K562 (cell line): ENCODE results near the gene PLEKHN1. TPM values are rescaled to one million over a fixed set of nuclear protein-coding genes. Genes with fewer than 3 reads are reported as not detected.
A peak's percentile ranks its signal among the peaks of the same experiment; 100 is the strongest.

ENCODE experiments used
- ATF7 ChIP-seq: fragments of 450-650 bp; IDR thresholded peaks from 2 replicates; pipeline ENCODE4 v1.7.1; 2014; ENCODE audit warnings: mild to moderate bottlenecking, moderate library complexity
- COPS2 ChIP-seq: fragments of 450-650 bp; conservative IDR thresholded peaks from 2 replicates; pipeline ENCODE4 v1.6.1; 2016; ENCODE audit warnings: mild to moderate bottlenecking, moderate library complexity
- CREM ChIP-seq: IDR thresholded peaks from 2 replicates; pipeline ENCODE4 v1.6.1; 2014; ENCODE audit warnings: antibody characterized with exemption, low read depth
- GATAD2B ChIP-seq: fragments of 450-650 bp; IDR thresholded peaks from 2 replicates; pipeline ENCODE4 v1.6.1; 2017; ENCODE audit warnings: mild to moderate bottlenecking, borderline replicate concordance
- JUNB ChIP-seq: fragments of 450-650 bp; formaldehyde crosslinking; conservative IDR thresholded peaks from 2 replicates; pipeline ENCODE4 v1.4.0; 2020; ENCODE audit warnings: mild to moderate bottlenecking
- PHTF2 ChIP-seq: fragments of 250-450 bp; sonication (Bioruptor Pico); IDR thresholded peaks from 2 replicates; pipeline ENCODE4 v1.5.0; 2021; ENCODE audit warnings: mild to moderate bottlenecking
- POLR2G ChIP-seq: fragments of 200-400 bp; formaldehyde crosslinking; IDR thresholded peaks from 2 replicates; pipeline ENCODE4 v1.6.1; 2017; ENCODE audit warnings: low read depth, mild to moderate bottlenecking, antibody characterized with exemption, low read length, moderate library complexity
- RBFOX2 ChIP-seq: fragments of 200-400 bp; formaldehyde crosslinking; IDR thresholded peaks from 2 replicates; pipeline ENCODE4 v1.6.1; 2017; ENCODE audit warnings: low read depth, mild to moderate bottlenecking, low read length, moderate library complexity
- SAFB ChIP-seq: fragments of 200-400 bp; formaldehyde crosslinking; IDR thresholded peaks from 2 replicates; pipeline ENCODE4 v1.6.1; 2017; ENCODE audit warnings: low read depth, low read length, borderline replicate concordance
- SREBF2 ChIP-seq: sonication (generic); formaldehyde crosslinking; IDR thresholded peaks from 2 replicates; pipeline ENCODE4 v1.4.0; 2020; ENCODE audit warnings: mild to moderate bottlenecking, missing genetic modification reagents
- STAT5B ChIP-seq: fragments of 250-450 bp; sonication (Bioruptor Pico); IDR thresholded peaks from 2 replicates; pipeline ENCODE4 v1.8.0; 2021; ENCODE audit warnings: mild to moderate bottlenecking, inconsistent platforms
- ZNF24 ChIP-seq: fragments of 450-650 bp; IDR thresholded peaks from 2 replicates; pipeline ENCODE4 v1.6.1; 2016
- ZNF274 ChIP-seq: IDR thresholded peaks from 2 replicates; pipeline ENCODE4 v1.6.1; 2011; ENCODE audit warnings: low read depth, mild to moderate bottlenecking, low read length, moderate library complexity, borderline replicate concordance
- polyA plus RNA-seq, 8 experiments: library from polyadenylated mRNA; depleted of rRNA in 4 of 8; stranded (reverse) in 5 of 8; unstranded in 3 of 8; fragments of >200 nt; fragmentation: Nextera tagmentation in 2 of 8; fragmentation: Illumina TruSeq in 1 of 8; extraction: Ambion mirVana in 2 of 8; extraction: Trizol in 1 of 8; gene quantifications; 2 replicates each; pipeline versions ENCODE4 v1.2.1 to v1.2.3, GENCODE V29; 2011 to 2014; ENCODE audit warnings: inconsistent platforms in 1 of 8, missing spikeins in 1 of 8
- total RNA-seq, 7 experiments: library from RNA; depleted of rRNA in 6 of 7; stranded (reverse); fragments of >200 nt in 6 of 7; fragmentation: Illumina TruSeq in 2 of 7; extraction: Trizol in 2 of 7; gene quantifications; 2 replicates each; pipeline versions ENCODE4 v1.2.1 to v1.2.3, GENCODE V29; 2011 to 2021; ENCODE audit warnings: low replicate concordance in 1 of 7
- TF ChIP-seq, protein P1 (sequence below): fragments of 450-650 bp; IDR thresholded peaks from 2 replicates; pipeline ENCODE4 v1.6.1; 2018; ENCODE audit not compliant: partially characterized antibody
- TF ChIP-seq, protein P2 (sequence below): fragments of 250-450 bp; sonication (Bioruptor Pico); IDR thresholded peaks from 2 replicates; pipeline ENCODE4 v1.4.0; 2020

The PLEKHN1 gene
- total and polyA plus RNA-seq, 9 of the 15 experiments (the other 6 are each of a cell fraction or from before 2014, with no cell fraction given) = 0.07 to 1.5 (median 0.13) TPM; not detected in 2

DNA sequence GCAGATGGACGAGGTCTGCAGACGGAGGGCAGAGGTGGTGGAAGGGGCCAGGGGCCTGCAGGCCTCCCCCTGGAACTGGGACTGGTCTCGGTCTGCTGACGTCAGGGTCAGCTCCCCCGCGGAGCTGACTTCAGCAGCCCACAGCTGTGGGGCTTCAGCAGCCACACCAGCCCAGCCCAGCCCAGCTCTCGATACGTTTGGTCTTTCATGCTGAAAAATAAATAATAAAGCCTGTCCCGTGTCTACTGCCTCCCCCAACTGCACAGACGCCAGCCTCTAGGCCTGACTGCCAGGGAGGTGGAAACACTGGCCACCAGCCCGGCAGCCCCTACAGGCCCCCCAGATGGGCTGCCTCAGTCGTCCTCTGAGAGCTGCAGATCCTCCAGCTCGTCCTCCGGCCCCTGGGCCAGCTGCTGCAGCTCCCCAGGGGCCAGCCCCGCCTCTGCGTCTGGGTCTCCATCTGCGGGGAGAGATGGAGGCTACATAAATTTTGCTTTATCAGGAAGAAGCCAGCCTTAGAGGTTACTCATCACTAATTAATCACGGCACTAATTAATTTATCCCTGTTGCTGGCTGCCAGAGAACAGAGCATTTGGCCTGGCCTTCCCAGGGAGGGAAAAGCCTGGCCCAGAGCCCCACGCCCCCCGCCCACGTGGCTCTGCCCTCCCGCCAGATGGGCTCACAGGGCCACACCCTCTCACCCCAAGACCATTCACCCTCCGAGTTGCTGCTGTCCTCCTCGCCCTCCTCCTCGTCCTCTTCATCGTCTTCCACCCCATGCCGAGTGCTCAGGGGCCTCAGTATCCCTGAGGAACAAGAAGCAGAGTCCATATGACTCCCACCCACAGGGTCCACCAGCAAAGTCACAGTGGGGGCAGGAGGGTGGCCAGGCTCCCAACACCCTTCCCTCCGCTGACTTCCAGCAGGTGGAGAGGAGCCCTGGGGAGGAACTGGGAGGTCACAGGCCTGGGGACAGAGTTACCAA is 21.6 kb upstream of the PLEKHN1 start (continued):
- no peak for TF ChIP-seq STAT5B (CRISPR knock-in tag)
- TF ChIP-seq CREM = peak; percentile 40; the same call in 1 of the 2 replicates
- no peak for TF ChIP-seq PHTF2
- TF ChIP-seq RBFOX2 = peak; percentile 43; the same call in 1 of the 2 replicates
- no peak for TF ChIP-seq ZNF274
- TF ChIP-seq ATF7 = no peak
- TF ChIP-seq POLR2G = peak; percentile 8
- TF ChIP-seq JUNB (CRISPR knock-in tag) = no peak
- TF ChIP-seq, protein P1, sequence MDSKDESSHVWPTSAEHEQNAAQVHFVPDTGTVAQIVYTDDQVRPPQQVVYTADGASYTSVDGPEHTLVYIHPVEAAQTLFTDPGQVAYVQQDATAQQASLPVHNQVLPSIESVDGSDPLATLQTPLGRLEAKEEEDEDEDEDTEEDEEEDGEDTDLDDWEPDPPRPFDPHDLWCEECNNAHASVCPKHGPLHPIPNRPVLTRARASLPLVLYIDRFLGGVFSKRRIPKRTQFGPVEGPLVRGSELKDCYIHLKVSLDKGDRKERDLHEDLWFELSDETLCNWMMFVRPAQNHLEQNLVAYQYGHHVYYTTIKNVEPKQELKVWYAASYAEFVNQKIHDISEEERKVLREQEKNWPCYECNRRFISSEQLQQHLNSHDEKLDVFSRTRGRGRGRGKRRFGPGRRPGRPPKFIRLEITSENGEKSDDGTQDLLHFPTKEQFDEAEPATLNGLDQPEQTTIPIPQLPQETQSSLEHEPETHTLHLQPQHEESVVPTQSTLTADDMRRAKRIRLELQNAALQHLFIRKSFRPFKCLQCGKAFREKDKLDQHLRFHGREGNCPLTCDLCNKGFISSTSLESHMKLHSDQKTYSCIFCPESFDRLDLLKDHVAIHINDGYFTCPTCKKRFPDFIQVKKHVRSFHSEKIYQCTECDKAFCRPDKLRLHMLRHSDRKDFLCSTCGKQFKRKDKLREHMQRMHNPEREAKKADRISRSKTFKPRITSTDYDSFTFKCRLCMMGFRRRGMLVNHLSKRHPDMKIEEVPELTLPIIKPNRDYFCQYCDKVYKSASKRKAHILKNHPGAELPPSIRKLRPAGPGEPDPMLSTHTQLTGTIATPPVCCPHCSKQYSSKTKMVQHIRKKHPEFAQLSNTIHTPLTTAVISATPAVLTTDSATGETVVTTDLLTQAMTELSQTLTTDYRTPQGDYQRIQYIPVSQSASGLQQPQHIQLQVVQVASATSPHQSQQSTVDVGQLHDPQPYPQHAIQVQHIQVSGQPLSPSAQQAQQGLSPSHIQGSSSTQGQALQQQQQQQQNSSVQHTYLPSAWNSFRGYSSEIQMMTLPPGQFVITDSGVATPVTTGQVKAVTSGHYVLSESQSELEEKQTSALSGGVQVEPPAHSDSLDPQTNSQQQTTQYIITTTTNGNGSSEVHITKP = peak; percentile 90
- TF ChIP-seq SAFB = no peak
- no peak for TF ChIP-seq ZNF24
- TF ChIP-seq SREBF2 = no peak
- no peak for TF ChIP-seq COPS2
- TF ChIP-seq, protein P2, sequence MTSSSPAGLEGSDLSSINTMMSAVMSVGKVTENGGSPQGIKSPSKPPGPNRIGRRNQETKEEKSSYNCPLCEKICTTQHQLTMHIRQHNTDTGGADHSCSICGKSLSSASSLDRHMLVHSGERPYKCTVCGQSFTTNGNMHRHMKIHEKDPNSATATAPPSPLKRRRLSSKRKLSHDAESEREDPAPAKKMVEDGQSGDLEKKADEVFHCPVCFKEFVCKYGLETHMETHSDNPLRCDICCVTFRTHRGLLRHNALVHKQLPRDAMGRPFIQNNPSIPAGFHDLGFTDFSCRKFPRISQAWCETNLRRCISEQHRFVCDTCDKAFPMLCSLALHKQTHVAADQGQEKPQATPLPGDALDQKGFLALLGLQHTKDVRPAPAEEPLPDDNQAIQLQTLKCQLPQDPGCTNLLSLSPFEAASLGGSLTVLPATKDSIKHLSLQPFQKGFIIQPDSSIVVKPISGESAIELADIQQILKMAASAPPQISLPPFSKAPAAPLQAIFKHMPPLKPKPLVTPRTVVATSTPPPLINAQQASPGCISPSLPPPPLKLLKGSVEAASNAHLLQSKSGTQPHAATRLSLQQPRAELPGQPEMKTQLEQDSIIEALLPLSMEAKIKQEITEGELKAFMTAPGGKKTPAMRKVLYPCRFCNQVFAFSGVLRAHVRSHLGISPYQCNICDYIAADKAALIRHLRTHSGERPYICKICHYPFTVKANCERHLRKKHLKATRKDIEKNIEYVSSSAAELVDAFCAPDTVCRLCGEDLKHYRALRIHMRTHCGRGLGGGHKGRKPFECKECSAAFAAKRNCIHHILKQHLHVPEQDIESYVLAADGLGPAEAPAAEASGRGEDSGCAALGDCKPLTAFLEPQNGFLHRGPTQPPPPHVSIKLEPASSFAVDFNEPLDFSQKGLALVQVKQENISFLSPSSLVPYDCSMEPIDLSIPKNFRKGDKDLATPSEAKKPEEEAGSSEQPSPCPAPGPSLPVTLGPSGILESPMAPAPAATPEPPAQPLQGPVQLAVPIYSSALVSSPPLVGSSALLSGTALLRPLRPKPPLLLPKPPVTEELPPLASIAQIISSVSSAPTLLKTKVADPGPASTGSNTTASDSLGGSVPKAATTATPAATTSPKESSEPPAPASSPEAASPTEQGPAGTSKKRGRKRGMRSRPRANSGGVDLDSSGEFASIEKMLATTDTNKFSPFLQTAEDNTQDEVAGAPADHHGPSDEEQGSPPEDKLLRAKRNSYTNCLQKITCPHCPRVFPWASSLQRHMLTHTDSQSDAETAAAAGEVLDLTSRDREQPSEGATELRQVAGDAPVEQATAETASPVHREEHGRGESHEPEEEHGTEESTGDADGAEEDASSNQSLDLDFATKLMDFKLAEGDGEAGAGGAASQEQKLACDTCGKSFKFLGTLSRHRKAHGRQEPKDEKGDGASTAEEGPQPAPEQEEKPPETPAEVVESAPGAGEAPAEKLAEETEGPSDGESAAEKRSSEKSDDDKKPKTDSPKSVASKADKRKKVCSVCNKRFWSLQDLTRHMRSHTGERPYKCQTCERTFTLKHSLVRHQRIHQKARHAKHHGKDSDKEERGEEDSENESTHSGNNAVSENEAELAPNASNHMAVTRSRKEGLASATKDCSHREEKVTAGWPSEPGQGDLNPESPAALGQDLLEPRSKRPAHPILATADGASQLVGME (CRISPR knock-in tag) = no peak
- no peak for TF ChIP-seq GATAD2B
